GM18502 (cell line): ENCODE results near the gene DDX39A.
A peak's percentile ranks its signal among the peaks of the same experiment; 100 is the strongest.
"Not testable (repeated sequence)": the region's sequence is repeated elsewhere in the genome, so short reads cannot be mapped to it uniquely, and the experiment has no call there.

ENCODE experiments used
- ATAC-seq: cut with Tn5 transposase; IDR thresholded peaks from one replicate; pipeline ENCODE4 v1.9.1; 2021; ENCODE audit warnings: mild to moderate bottlenecking; ENCODE audit not compliant: unreplicated experiment, poor library complexity

The DDX39A gene

GRCh38 chr19:14419106-14419813, at the start of gene DDX39A:
Gene DDX39A (minus strand): TSS chr19:14419341. CDS start chr19:14413220, 6,121 bp downstream.
- peak; percentile 89 for ATAC-seq

GRCh38 chr19:14467816-14468215, 48.7 kb upstream of the DDX39A start:
- no peak for ATAC-seq

DNA sequence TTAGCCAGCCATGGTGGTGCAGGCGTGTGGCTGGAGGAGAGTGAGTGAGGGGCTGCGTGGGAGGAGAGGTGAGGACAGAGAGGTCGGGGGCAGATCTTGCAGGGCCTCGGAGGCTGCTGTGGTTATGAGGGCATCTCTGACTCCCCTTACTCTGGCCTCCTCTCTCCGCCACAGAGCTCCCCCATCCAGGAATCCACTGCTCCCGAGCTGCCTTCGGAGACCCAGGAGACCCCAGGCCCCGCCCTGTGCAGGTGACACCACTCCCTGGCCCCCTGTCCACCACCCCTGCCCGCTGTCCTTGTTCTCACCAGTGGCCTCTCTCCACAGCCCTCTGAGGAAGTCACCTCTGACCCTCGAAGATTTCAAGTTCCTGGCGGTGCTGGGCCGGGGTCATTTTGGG, 48.2 kb upstream of the DDX39A start:
- no peak for ATAC-seq

GRCh38 chr19:14463747-14464146, 44.6 kb upstream of the DDX39A start:
- ATAC-seq = no peak

DNA sequence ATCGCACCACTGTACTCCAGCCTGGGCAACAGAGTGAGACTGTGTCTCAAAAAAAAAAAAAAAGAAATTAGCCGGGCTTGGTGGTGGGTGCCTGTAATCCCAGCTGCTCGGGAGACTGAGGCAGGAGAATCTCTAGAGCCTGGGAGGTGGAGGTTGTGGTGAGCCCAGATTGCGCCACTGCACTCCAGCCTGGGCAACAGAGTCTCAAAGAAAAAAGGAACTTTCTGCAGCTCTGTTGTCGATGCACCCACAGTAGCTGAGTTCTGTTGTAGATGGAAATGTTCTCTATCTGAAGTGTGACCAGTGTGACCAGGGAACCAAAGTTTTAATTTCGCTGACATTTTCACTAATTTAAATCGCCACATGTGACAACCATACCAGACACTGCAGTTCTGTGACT, 43.3 kb upstream of the DDX39A start:
- not testable (repeated sequence) for ATAC-seq

- no peak for ATAC-seq
Observed at GRCh38 chr19:14460935-14461334, 41.8 kb upstream of the DDX39A start.

GRCh38 chr19:14459703-14460102, 40.6 kb upstream of the DDX39A start:
- no peak for ATAC-seq

DNA sequence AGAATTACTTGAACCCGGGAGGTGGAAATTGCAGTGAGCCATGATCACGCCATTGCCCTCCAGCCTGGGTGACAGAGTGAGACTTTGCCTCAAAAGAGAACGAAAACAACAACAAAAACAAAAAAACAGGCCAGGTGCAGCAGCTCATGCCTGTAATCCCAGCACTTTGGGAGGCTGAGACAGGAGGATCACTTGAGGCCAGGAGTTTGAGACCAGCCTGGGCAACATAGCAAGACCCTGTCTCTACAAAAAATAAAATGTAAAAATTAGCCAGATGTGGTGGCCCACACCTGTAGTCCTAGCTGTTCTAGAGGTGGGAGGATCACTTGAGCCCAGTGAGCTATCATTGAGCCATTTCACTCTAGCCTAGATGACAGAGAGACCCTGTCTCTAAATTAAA, 33.2 kb upstream of the DDX39A start:
- ATAC-seq = not testable (repeated sequence)

- no peak for ATAC-seq
Observed at GRCh38 chr19:14450876-14451275, 31.7 kb upstream of the DDX39A start.

GRCh38 chr19:14450168-14450874, 31.2 kb upstream of the DDX39A start:
- ATAC-seq = no peak

GRCh38 chr19:14449321-14449720, 30.2 kb upstream of the DDX39A start:
- no peak for ATAC-seq

DNA sequence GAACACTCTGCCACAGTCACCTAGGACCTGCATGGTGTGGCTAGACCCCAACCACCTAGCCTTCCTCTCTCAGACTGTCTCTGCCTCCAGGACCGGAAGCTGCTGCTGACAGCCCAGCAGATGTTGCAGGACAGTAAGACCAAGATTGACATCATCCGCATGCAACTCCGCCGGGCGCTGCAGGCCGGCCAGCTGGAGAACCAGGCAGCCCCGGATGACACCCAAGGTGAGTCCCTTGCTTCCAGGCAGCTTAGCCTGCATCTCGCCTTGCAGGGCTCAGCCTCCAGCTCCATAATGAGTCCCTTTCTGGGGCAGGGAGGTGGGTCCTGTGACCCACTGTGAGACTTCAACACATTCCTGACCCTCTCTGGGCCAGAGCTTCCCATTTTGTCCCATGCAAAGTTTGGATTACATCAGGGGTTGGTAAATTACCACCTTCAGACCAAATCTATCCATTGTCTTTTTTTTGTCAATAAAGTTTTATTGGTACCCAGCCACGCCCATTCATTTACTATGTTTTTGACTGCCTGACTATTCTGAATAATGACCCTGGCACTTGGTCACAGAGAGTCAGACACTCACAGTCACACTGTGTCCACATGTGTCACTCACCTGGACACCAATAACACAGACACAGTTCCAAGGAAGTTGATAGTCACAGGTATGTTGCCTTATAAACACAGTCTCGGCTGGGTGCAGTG, 27.3 kb upstream of the DDX39A start:
- ATAC-seq = no peak

- ATAC-seq = no peak
Observed at GRCh38 chr19:14443632-14444216, 24.6 kb upstream of the DDX39A start.

DNA sequence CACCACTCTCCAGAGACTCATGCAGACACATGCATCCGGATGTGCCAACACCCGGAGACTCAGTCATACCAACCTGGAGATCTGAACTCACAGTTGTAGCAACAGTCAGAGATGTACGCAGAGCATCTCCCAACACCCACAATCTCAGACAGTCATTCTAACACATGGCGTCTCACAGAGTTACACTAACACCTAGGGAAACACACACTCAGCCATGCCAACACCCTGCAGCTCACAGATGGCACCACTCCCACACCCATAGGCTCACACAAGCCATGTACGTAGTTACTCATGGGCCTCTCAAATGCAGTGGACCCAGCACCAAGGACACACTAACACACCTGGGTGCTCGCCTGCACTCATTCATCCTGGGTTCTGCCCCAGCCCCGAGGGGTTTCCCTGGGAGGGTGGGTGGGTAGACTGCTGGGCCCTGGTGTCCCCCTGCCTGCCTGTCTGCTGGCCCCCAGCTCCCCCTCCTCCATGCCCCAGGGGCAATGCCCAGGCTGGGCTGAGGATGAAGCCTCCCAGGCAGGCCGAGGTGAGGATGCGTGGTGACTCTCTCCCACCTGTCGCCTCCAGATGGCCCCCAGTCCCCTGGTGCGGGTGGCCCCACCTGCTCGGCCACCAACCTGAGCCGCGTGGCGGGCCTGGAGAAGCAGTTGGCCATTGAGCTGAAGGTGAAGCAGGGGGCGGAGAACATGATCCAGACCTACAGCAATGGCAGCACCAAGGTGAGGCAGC, 23.9 kb upstream of the DDX39A start:
- no peak for ATAC-seq

DNA sequence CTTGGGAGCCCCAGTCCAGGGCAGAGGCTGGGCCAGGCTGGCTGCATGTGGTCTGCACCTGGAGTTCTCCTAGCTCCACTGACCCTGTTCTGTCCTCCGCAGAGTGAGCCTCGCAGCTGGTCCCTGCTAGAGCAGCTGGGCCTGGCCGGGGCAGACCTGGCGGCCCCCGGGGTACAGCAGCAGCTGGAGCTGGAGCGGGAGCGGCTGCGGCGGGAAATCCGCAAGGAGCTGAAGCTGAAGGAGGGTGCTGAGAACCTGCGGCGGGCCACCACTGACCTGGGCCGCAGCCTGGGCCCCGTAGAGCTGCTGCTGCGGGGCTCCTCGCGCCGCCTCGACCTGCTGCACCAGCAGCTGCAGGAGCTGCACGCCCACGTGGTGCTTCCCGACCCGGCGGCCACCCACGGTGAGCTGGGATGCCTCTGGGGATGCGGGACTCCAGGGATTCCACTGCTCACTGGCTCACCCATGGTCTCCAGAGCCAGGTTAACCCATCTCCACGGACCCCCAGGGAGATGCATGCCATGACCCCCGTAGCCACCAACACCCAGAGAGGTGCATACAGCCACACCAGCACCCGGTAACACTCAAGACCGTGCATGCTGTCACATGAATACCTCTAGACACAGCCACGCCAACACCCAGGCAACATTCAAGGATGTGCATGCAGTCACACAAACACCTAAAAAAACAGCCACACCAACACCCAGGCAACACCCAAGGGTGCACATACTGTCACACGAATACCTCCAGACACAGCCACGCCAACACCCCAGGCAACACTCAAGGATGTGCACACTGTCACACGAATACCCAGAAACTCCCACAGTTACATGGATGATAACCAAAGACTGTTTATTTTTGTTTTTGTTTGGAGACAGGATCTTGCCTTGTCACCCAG, 22.1 kb upstream of the DDX39A start:
- no peak for ATAC-seq

- peak; percentile 78 for ATAC-seq
Observed at GRCh38 chr19:14440049-14440448, 20.9 kb upstream of the DDX39A start.

DNA sequence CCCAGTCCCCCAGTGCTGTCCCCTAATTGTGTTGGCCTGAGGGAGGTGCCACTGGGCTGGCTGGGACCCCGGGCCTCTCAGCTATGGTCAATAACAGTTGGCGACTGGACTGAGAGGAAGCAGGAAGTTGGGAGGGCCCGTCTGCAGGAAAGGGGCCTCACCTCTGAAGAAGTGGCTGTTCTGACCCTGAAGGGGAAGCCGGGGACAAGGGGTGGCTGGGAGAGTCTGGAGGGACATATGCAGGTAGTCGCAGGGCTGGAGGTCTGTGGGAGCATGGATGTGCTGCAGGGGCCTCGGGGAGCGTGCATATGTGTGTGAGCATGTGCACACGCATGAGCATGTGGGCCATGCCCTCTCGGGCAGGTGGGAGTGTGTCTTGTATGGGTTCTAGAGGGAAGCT, 19.9 kb upstream of the DDX39A start:
- no peak for ATAC-seq

DNA sequence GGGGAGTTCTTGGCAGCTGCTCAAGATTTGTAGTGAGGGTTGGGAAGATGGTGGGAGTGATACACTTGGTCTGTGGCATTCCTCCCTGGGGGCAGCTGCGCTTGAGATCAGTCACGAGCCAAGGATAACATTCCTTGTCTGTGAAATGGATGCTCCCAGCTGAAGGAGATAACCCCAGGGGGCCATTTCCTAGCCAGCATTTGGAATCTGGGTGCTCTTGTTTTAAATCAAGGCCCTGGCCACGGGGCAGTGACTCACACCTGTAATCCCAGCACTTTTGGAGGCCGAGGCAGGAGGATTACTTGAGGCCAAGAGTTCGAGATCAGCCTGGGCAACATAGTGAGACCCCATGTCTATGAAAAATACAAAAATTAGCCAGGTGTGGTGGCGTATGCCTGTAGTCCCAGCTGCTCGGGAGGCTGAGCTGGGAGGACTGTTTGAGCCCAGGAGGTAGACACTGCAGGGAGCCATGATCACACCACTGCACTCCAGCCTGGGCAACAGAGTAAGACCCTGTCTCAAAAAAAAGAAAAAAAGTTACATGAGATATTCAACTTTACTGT, 18.5 kb upstream of the DDX39A start:
- no peak for ATAC-seq
